GM18526 (cell line): Measurements from ENCODE around the gene PXK.

Experiments used
- POLR2A ChIP-seq: IDR thresholded peaks from 3 replicates; pipeline ENCODE4 v1.6.1; 2011; ENCODE audit not compliant: insufficient read length; ENCODE audit errors: extremely low read depth

The PXK gene

GRCh38 chr3:58308728-58309127, 24.0 kb upstream of the PXK start:
- TF ChIP-seq POLR2A = no peak

- TF ChIP-seq POLR2A = no peak
Measured at GRCh38 chr3:58317811-58318210, 14.9 kb upstream of the PXK start.

- no peak for TF ChIP-seq POLR2A
Measured at GRCh38 chr3:58321791-58322190, 10.9 kb upstream of the PXK start.

GRCh38 chr3:58322793-58323192, 9.9 kb upstream of the PXK start:
- TF ChIP-seq POLR2A = no peak

- no peak for TF ChIP-seq POLR2A
Measured at GRCh38 chr3:58323529-58324390, 8.9 kb upstream of the PXK start.

- TF ChIP-seq POLR2A = no peak
Measured at GRCh38 chr3:58324391-58325390, 8.0 kb upstream of the PXK start.

- TF ChIP-seq POLR2A = no peak
Measured at GRCh38 chr3:58325525-58325992, 7.1 kb upstream of the PXK start.

- no peak for TF ChIP-seq POLR2A
Measured at GRCh38 chr3:58326267-58326900, 6.3 kb upstream of the PXK start.

GRCh38 chr3:58329150-58329921, 3.4 kb upstream of the PXK start:
- no peak for TF ChIP-seq POLR2A

- no peak for TF ChIP-seq POLR2A
Measured at GRCh38 chr3:58329922-58330413, 2.7 kb upstream of the PXK start.

- TF ChIP-seq POLR2A = no peak
Measured at GRCh38 chr3:58331593-58332152, 1.0 kb upstream of the PXK start.

GRCh38 chr3:58333206-58334012, 717 bp downstream of the PXK start:
- TF ChIP-seq POLR2A = no peak

GRCh38 chr3:58334013-58334321, 1.3 kb downstream of the PXK start:
- TF ChIP-seq POLR2A = no peak
